GM18868 (cell line): Measurements from ENCODE around the gene PEDS1.
"Not testable (repeated sequence)": the region's sequence is repeated elsewhere in the genome, so short reads cannot be mapped to it uniquely, and the experiment has no call there.

Source experiments
- ATAC-seq: cut with Tn5 transposase; IDR thresholded peaks from one replicate; pipeline ENCODE4 v1.9.1; 2021; ENCODE audit warnings: mild to moderate bottlenecking, moderate library complexity; ENCODE audit not compliant: unreplicated experiment

Gene PEDS1

GRCh38 chr20:50136822-50137599, 16.5 kb downstream of the PEDS1 start:
- ATAC-seq = no peak

- not testable (repeated sequence) for ATAC-seq
Observed at GRCh38 chr20:50135157-50135556, 18.4 kb downstream of the PEDS1 start.

- ATAC-seq = no peak
Observed at GRCh38 chr20:50133474-50134217, 19.9 kb downstream of the PEDS1 start.

- no peak for ATAC-seq
Observed at GRCh38 chr20:50133041-50133440, 20.5 kb downstream of the PEDS1 start.

GRCh38 chr20:50130995-50131394, 22.5 kb downstream of the PEDS1 start:
- ATAC-seq = no peak

GRCh38 chr20:50130356-50130723, 23.2 kb downstream of the PEDS1 start:
- ATAC-seq = no peak

- no peak for ATAC-seq
Observed at GRCh38 chr20:50129662-50130355, 23.7 kb downstream of the PEDS1 start.

GRCh38 chr20:50128520-50128905, 25.0 kb downstream of the PEDS1 start:
- ATAC-seq = no peak

- ATAC-seq = no peak
Observed at GRCh38 chr20:50127587-50128519, 25.7 kb downstream of the PEDS1 start.

- ATAC-seq = no peak
Observed at GRCh38 chr20:50126662-50127061, 26.9 kb downstream of the PEDS1 start.

- no peak for ATAC-seq
Observed at GRCh38 chr20:50125279-50125678, 28.2 kb downstream of the PEDS1 start.

- ATAC-seq = no peak
Observed at GRCh38 chr20:50124496-50124895, 29.0 kb downstream of the PEDS1 start.

- ATAC-seq = no peak
Observed at GRCh38 chr20:50123418-50123817, 30.1 kb downstream of the PEDS1 start.

GRCh38 chr20:50122763-50123162, 30.8 kb downstream of the PEDS1 start:
- ATAC-seq = no peak

- ATAC-seq = no peak
Observed at GRCh38 chr20:50121858-50122271, 31.7 kb downstream of the PEDS1 start.

- peak; percentile 67 for ATAC-seq
Observed at GRCh38 chr20:50120935-50121693, 32.4 kb downstream of the PEDS1 start.

- ATAC-seq = no peak
Observed at GRCh38 chr20:50118203-50118602, 35.3 kb downstream of the PEDS1 start.

GRCh38 chr20:50116368-50116999, 37.0 kb downstream of the PEDS1 start:
- no peak for ATAC-seq

GRCh38 chr20:50115591-50116367, 37.7 kb downstream of the PEDS1 start:
- ATAC-seq = peak; percentile 79
